ENCODE measurements around the gene HK2. TPM values are rescaled to one million over a fixed set of nuclear protein-coding genes. Genes with fewer than 3 reads are reported as not detected.

The HK2 gene
- total and polyA plus RNA-seq, 2 donors (not counting 3 experiments of a cell fraction or from before 2014, with no cell fraction given) = 3.4 to 13.0 TPM

GRCh38 chr2:74881176-74881575 is 47.2 kb downstream of the HK2 start:
- no peaks in the 10 kb centered on the region for H3K9me1 ChIP-seq (replicated peaks; ENCODE audit: control insufficient read depth, extremely low read depth, insufficient read depth, low read length)
- peaks cover 3% of the 10 kb centered on the region in 2 experiments for H3K36me3 ChIP-seq (ENCODE audit: control insufficient read depth in 2 of 2, extremely low read depth in 1 of 2, insufficient read depth in 2 of 2, low read length in 2 of 2)
- H2AFZ ChIP-seq (ENCODE audit: low read depth, low read length) = no peak overlapping the region
- FAIRE-seq = no peak
- H3K4me1 ChIP-seq (ENCODE audit: control insufficient read depth, extremely low read depth, insufficient read depth, low read length) = no peaks in the 10 kb centered on the region
- ChIA-PET POLR2A (no interaction called here), CTCF (no interaction called here)
- H3K4me2 ChIP-seq (ENCODE audit: insufficient read depth, low read length) = no peak overlapping the region
- BruUV-seq (replicated peaks) = no TSS peak
- no peak overlapping the region for H3K27ac ChIP-seq (ENCODE audit: insufficient read depth, low read depth, low read length)
- DNase-seq (ENCODE audit: low read depth, low spot score) = no peak
- dilution Hi-C loops (cut with MboI; ENCODE audit: extremely low pct_ligation_motif_present, low sequenced_read_pairs) (no loop called here), intact Hi-C loops (cut with micrococcal nuclease) (no loop called here)
- H3K79me2 ChIP-seq (ENCODE audit: control insufficient read depth, insufficient read depth, low read length) = no peaks in the 10 kb centered on the region
- no peaks in the 10 kb centered on the region for H3K27me3 ChIP-seq (ENCODE audit: control insufficient read depth in 2 of 2, insufficient read depth in 2 of 2, low read length in 2 of 2)
- H3K4me3 ChIP-seq (replicated peaks in 1 of 3; ENCODE audit: insufficient read depth in 1 of 3, low read depth in 1 of 3, low read length in 3 of 3) = no peak overlapping the region
- TF ChIP-seq, protein P1, sequence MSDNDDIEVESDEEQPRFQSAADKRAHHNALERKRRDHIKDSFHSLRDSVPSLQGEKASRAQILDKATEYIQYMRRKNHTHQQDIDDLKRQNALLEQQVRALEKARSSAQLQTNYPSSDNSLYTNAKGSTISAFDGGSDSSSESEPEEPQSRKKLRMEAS (IDR thresholded peaks at IDR 0.05; ENCODE audit: insufficient read depth, insufficient read length) = no peak
- no peak overlapping the region for H3K9ac ChIP-seq (replicated peaks; ENCODE audit: extremely low read depth, insufficient read depth, low read length)
- H3K9me3 ChIP-seq (replicated peaks; ENCODE audit: control insufficient read depth, insufficient read depth, low read length) = no peaks in the 10 kb centered on the region
- no peaks in the 10 kb centered on the region for H4K20me1 ChIP-seq (replicated peaks; ENCODE audit: control insufficient read depth, extremely low read depth, insufficient read depth, low read length)

DNA sequence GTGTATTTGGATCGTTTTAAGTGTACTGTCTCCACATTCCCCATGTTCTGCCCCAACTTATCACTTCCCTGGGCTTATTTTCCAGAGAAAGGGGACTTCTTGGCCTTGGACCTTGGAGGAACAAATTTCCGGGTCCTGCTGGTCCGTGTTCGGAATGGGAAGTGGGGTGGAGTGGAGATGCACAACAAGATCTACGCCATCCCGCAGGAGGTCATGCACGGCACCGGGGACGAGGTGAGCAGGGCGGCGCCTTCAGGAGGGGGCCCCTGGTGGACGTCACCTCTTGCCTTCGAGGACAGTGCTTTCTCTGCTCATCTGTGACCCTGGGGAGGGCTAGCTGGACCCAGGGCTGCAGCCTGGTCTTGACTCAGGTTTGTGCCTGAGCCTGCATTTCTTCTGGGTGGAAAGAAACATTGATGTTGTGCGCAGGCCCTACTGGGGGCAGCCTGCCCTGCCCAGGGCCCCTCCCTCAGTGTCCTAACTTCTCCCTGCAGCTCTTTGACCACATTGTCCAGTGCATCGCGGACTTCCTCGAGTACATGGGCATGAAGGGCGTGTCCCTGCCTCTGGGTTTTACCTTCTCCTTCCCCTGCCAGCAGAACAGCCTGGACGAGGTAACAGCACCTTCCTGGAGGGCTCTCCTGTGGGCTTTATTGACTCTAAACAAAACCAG is 47.8 kb downstream of the HK2 start:
- Histone ChIP-seq H3K4me2 (ENCODE audit: insufficient read depth, low read length) (no peak overlapping the region), H3K36me3 (ENCODE audit: control insufficient read depth in 2 of 2, extremely low read depth in 1 of 2, insufficient read depth in 2 of 2, low read length in 2 of 2) (peaks cover 3% of the 10 kb centered on the region in 2 experiments), H2AFZ (ENCODE audit: low read depth, low read length) (no peak overlapping the region), H3K9me1 (replicated peaks; ENCODE audit: control insufficient read depth, extremely low read depth, insufficient read depth, low read length) (no peaks in the 10 kb centered on the region), H3K79me2 (ENCODE audit: control insufficient read depth, insufficient read depth, low read length) (no peaks in the 10 kb centered on the region), H3K9ac (replicated peaks; ENCODE audit: extremely low read depth, insufficient read depth, low read length) (no peak overlapping the region), H4K20me1 (replicated peaks; ENCODE audit: control insufficient read depth, extremely low read depth, insufficient read depth, low read length) (no peaks in the 10 kb centered on the region), H3K4me3 (replicated peaks in 1 of 3; ENCODE audit: insufficient read depth in 1 of 3, low read depth in 1 of 3, low read length in 3 of 3) (no peak overlapping the region), H3K9me3 (replicated peaks; ENCODE audit: control insufficient read depth, insufficient read depth, low read length) (no peaks in the 10 kb centered on the region), H3K4me1 (ENCODE audit: control insufficient read depth, extremely low read depth, insufficient read depth, low read length) (no peaks in the 10 kb centered on the region), H3K27me3 (ENCODE audit: control insufficient read depth in 2 of 2, insufficient read depth in 2 of 2, low read length in 2 of 2) (no peaks in the 10 kb centered on the region), H3K27ac (ENCODE audit: insufficient read depth, low read depth, low read length) (no peak overlapping the region)
- dilution Hi-C loops (cut with MboI; ENCODE audit: extremely low pct_ligation_motif_present, low sequenced_read_pairs) (no loop called here), intact Hi-C loops (cut with micrococcal nuclease) (no loop called here)
- no peak for DNase-seq (ENCODE audit: low read depth, low spot score)
- POLR2A ChIA-PET = no interaction called here
- BruUV-seq (replicated peaks) = no TSS peak
- no peak for TF ChIP-seq POLR2A (IDR thresholded peaks at IDR 0.05; ENCODE audit: low read depth, low read length)
- no peak for TF ChIP-seq EZH2 (IDR thresholded peaks at IDR 0.05; ENCODE audit: borderline replicate concordance, low read depth, low read length, severe bottlenecking)
- TF ChIP-seq JUN (IDR thresholded peaks at IDR 0.05; ENCODE audit: borderline replicate concordance, insufficient read depth, insufficient read length, low read depth) = no peak
- TF ChIP-seq, protein P1 (IDR thresholded peaks at IDR 0.05; ENCODE audit: insufficient read depth, insufficient read length) = no peak
- no peak for TF ChIP-seq MYC (IDR thresholded peaks at IDR 0.05; ENCODE audit: low read depth, low read length)
- no peak for TF ChIP-seq POLR2AphosphoS5 (IDR thresholded peaks at IDR 0.05; ENCODE audit: insufficient read depth, low read depth, low read length)
- no peak for TF ChIP-seq GATA2 (IDR thresholded peaks at IDR 0.05; ENCODE audit: insufficient read depth, insufficient read length, low read depth, low read length)
- no peak for TF ChIP-seq CTCF (IDR thresholded peaks at IDR 0.05; ENCODE audit: extremely low read depth in 1 of 2, insufficient read depth in 1 of 2, low read depth in 1 of 2, low read length in 2 of 2)
- no peak for TF ChIP-seq FOS (IDR thresholded peaks at IDR 0.05; ENCODE audit: borderline replicate concordance, insufficient read depth, low read length)
- CTCF ChIA-PET = no interaction called here
- no peak for FAIRE-seq
